ENCODE results near the gene PA2G4. TPM values are rescaled to one million over a fixed set of nuclear protein-coding genes. Genes with fewer than 3 reads are reported as not detected.
A peak's percentile ranks its signal among the peaks of the same experiment; 100 is the strongest.

The PA2G4 gene
- total and polyA plus RNA-seq, 2 of the 4 experiments (the other 2 are of a cell fraction) = 158 to 198 TPM

DNA sequence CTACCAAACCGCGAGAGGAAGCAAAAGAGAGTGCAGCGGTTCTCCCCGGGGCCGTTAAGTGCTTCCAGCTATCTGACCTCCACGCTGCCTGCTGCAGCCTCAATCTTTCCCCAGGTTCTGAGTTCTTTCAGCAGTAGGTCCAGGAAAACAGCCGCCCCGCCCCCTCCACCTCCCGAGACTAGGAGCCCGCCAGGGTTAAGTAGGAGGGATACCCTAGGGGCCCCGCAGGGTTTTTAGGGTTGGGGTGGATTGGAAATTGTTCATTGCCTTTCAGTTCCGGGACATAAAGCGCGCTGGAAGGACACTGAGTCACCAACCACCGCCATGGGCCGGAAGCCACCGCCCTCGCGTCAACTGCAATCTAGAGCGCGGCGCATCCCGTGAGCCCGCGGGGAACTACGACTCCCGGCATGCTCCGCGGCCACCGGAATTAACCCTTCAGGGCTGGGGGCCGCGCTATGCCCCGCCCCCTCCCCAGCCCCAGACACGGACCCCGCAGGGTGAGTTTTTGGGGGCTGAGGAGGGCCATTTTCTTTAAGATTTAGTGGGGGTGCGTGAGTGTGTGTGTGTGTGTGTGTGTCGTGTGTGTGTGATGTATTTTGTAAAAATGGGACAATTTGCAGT, 47.9 kb downstream of the PA2G4 start, which contains the start of gene MYL6B:
Gene MYL6B (plus strand): TSS at position 456 of the 624 bp plus-strand sequence. CDS start 1,332 bp downstream, outside the sequence.
- ChIA-PET CTCF (no interaction called here), POLR2A (ENCODE audit: unreplicated experiment) (interaction anchor here (0.6 kb wide), 1 partner anchor 13 kb away, joined by 3 read pairs; no protein-coding TSS in a partner anchor)
- Histone ChIP-seq H3K14ac (replicated peaks; ENCODE audit: low read depth, low read length) (peak within 1 kb of the TSS; percentile 98), H2BK15ac (ENCODE audit: low read depth, low read length) (peak within 1 kb of the TSS; percentile 88; the same call in 2 of the 3 replicates), H2BK5ac (ENCODE audit: low read depth, low read length, poor library complexity, severe bottlenecking) (peak within 1 kb of the TSS; percentile 78), H3K27me3 (ENCODE audit: control insufficient read depth, insufficient read depth, low read length) (no peaks in the 10 kb centered on the region), H4K8ac (ENCODE audit: low read depth in 2 of 2, low read length in 2 of 2) (peak within 1 kb of the TSS; percentile 97 to 98), H3K4me1 (ENCODE audit: control insufficient read depth, insufficient read depth, low read length) (peaks cover 11% of the 10 kb centered on the region), H2AK9ac (replicated peaks; ENCODE audit: low read depth, low read length, poor library complexity) (peak within 1 kb of the TSS; percentile 100), H3K23ac (ENCODE audit: low read depth, low read length) (peak within 1 kb of the TSS; percentile 93), H2BK20ac (ENCODE audit: low read depth, low read length) (peak within 1 kb of the TSS; percentile 30; the same call in 1 of the 2 replicates), H4K20me1 (ENCODE audit: insufficient read depth, low read length) (no peaks in the 10 kb centered on the region), H3K27ac (ENCODE audit: insufficient read depth, low read length) (peak within 1 kb of the TSS; percentile 73), H3K9ac (ENCODE audit: low read depth, low read length) (peak within 1 kb of the TSS; percentile 92), H3K4me2 (ENCODE audit: low read depth, low read length) (peak within 1 kb of the TSS; percentile 83), H4K91ac (ENCODE audit: insufficient read depth, low read depth, low read length) (peak within 1 kb of the TSS; percentile 69), H2AFZ (replicated peaks; ENCODE audit: low read length, poor library complexity) (peak within 1 kb of the TSS; percentile 93), H3K4ac (ENCODE audit: low read depth, low read length) (peak within 1 kb of the TSS; percentile 93), H2AK5ac (ENCODE audit: low read depth, low read length) (peak within 1 kb of the TSS; percentile 94), H3K18ac (ENCODE audit: low read depth, low read length) (peak within 1 kb of the TSS; percentile 48), H3K4me3 (ENCODE audit: insufficient read depth, low read depth, low read length) (peak within 1 kb of the TSS; percentile 66), H3K9me3 (ENCODE audit: control insufficient read depth, insufficient read depth, low read length) (no peaks in the 10 kb centered on the region), H3K9me1 (ENCODE audit: insufficient read depth, low read length) (peaks cover 14% of the 10 kb centered on the region), H4K5ac (ENCODE audit: low read depth, low read length) (peak within 1 kb of the TSS; percentile 91), H3K56ac (ENCODE audit: extremely low read depth, insufficient read depth, low read length) (peak within 1 kb of the TSS; percentile 70), H3K79me1 (ENCODE audit: low read depth in 1 of 2, low read length in 2 of 2) (peaks cover 22 to 52% of the 10 kb centered on the region in 2 experiments), H3K36me3 (ENCODE audit: control insufficient read depth, insufficient read depth, low read length) (peaks cover 7% of the 10 kb centered on the region), H2BK120ac (ENCODE audit: low read depth, low read length) (peak within 1 kb of the TSS; percentile 57)
- in situ Hi-C loops (cut with MboI; ENCODE audit: low sequenced_read_pairs) (no loop called here), intact Hi-C loops (cut with micrococcal nuclease) (no loop called here), dilution Hi-C loops (cut with HindIII; ENCODE audit: low sequenced_read_pairs, unreplicated experiment) (no loop called here)
- ATAC-seq (ENCODE audit: low read depth) (peak; percentile 95), DNase-seq (peak; percentile 88)
- no TSS peak for BruUV-seq (replicated peaks)
- 0% methylated on average over 14 of the region's 37 CpGs; no CpG with 5 or more reads in 1 of the 2 experiments for WGBS, 2 experiments (ENCODE audit: extremely low coverage in 2 of 2, insufficient read length in 1 of 2)
- TF ChIP-seq, protein P1, sequence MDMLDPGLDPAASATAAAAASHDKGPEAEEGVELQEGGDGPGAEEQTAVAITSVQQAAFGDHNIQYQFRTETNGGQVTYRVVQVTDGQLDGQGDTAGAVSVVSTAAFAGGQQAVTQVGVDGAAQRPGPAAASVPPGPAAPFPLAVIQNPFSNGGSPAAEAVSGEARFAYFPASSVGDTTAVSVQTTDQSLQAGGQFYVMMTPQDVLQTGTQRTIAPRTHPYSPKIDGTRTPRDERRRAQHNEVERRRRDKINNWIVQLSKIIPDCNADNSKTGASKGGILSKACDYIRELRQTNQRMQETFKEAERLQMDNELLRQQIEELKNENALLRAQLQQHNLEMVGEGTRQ (IDR thresholded peaks at IDR 0.05; ENCODE audit: low read depth, low read length) = peak; percentile 27; the same call in 1 of the 2 replicates
- TF ChIP-seq NFE2L2 (IDR thresholded peaks at IDR 0.05; ENCODE audit: low read depth, low read length) (no peak), BHLHE40 (IDR thresholded peaks at IDR 0.05; ENCODE audit: low read depth, low read length) (peak; percentile 92), MAZ (IDR thresholded peaks at IDR 0.05; ENCODE audit: borderline replicate concordance, low read depth, low read length) (peak; percentile 82; the same call in 1 of the 2 replicates), FOS (IDR thresholded peaks at IDR 0.05; ENCODE audit: low read depth, low read length) (peak; percentile 69; the same call in 1 of the 2 replicates), MXI1 (IDR thresholded peaks at IDR 0.05; ENCODE audit: borderline replicate concordance, low read depth, low read length) (peak; percentile 63; the same call in 1 of the 2 replicates), ELK1 (IDR thresholded peaks at IDR 0.05; ENCODE audit: borderline replicate concordance, low read depth, low read length) (no peak), RCOR1 (IDR thresholded peaks at IDR 0.05; ENCODE audit: insufficient replicate concordance, low read length) (peak; percentile 19), CEBPB (IDR thresholded peaks at IDR 0.05; ENCODE audit: low read depth, low read length) (peak; percentile 44; the same call in 1 of the 2 replicates)
